K562 (cell line): Measurements from ENCODE around the gene DNMBP. TPM values are rescaled to one million over a fixed set of nuclear protein-coding genes. Genes with fewer than 3 reads are reported as not detected.

Experiments
- ATAC-seq: fragments of 200-7000 bp; cut with Tn5 transposase; 3 replicates; pipeline ENCODE4 v1.9.1; 2020; ENCODE audit warnings: moderate library complexity
- BruUV-seq: library from RNA; stranded (reverse); fragments of 400-500 nt; replicated peaks from 2 replicates; lab custom pipeline; 2021; lab: Mats Ljungman, UMichigan
- CTCF ChIA-PET: fragments of 300-600 bp; formaldehyde crosslinking; extraction: SDS; loops from one replicate; lab custom pipeline; 2021; ENCODE audit warnings: low intra/inter-chr PET ratio; lab: Yijun Ruan, JAX
- POLR2A ChIA-PET: fragments of 300-600, 350-650 bp; sonication (Branson Sonifier 250); formaldehyde crosslinking; extraction: SDS; loops from one replicate; lab custom pipeline; 2021; ENCODE audit warnings: antibody characterized with exemption, inconsistent platforms; lab: Yijun Ruan, JAX
- DNase-seq, 4 experiments: peaks; one replicate each; pipeline versions ENCODE4 v3.0.0 to v3.0.0-alpha.2; 2011 to 2018; ENCODE audit warnings: low spot score in 3 of 4, mixed read lengths in 3 of 4; ENCODE audit errors: extremely low read depth in 1 of 4
- FAIRE-seq: peaks from 2 replicates; lab custom pipeline; 2011; peaks lifted over from hg19 to GRCh38; lab: Jason Lieb, UNC
- H2AFZ ChIP-seq: 2 replicates; pipeline ENCODE4 v1.6.0; 2011; ENCODE audit warnings: low read depth, low read length, control low read depth, inconsistent platforms
- H3K27ac ChIP-seq: fragments of 200-600 bp; 3 replicates; pipeline ENCODE4 v1.8.0; 2011; ENCODE audit warnings: low read depth, mild to moderate bottlenecking, control low read depth, inconsistent platforms, low read length, moderate library complexity, mixed read lengths; ENCODE audit errors: extremely low read depth
- H3K27me3 ChIP-seq, 2 experiments: fragments of 300-600 bp in 1 of 2; 2 replicates in 1 of 2; 3 replicates in 1 of 2; pipeline versions ENCODE4 v1.6.0 to v1.8.0; 2011; ENCODE audit warnings: inconsistent platforms in 2 of 2, low read length in 2 of 2, mild to moderate bottlenecking in 1 of 2, mixed read lengths in 1 of 2, moderate library complexity in 1 of 2; ENCODE audit not compliant: control insufficient read depth in 2 of 2, insufficient read depth in 2 of 2
- H3K36me3 ChIP-seq: fragments of 300-600 bp; 3 replicates; pipeline ENCODE4 v1.8.0; 2011; ENCODE audit warnings: mild to moderate bottlenecking, low read length, inconsistent platforms; ENCODE audit not compliant: control insufficient read depth, insufficient read depth
- H3K4me1 ChIP-seq, 2 experiments: fragments of 200-600 bp in 1 of 2; replicated peaks in 1 of 2; 2 replicates in 1 of 2; 3 replicates in 1 of 2; pipeline versions ENCODE4 v1.5.1 to v1.8.0; 2011; ENCODE audit warnings: inconsistent platforms in 2 of 2, low read length in 2 of 2, mild to moderate bottlenecking in 1 of 2, mixed read lengths in 1 of 2, moderate library complexity in 1 of 2; ENCODE audit not compliant: control insufficient read depth in 2 of 2, insufficient read depth in 2 of 2
- H3K4me2 ChIP-seq: 2 replicates; pipeline ENCODE4 v1.6.1; 2011; ENCODE audit warnings: low read length, control low read depth, inconsistent platforms, mixed read lengths; ENCODE audit not compliant: insufficient read depth
- H3K4me3 ChIP-seq: fragments of 200-600 bp; sonication (generic), shearing (Covaris generic); 2 replicates; pipeline ENCODE4 v1.5.1; 2016; ENCODE audit warnings: control low read depth, inconsistent platforms
- H3K79me2 ChIP-seq: fragments of 200-600 bp; 3 replicates; pipeline ENCODE4 v1.8.0; 2011; ENCODE audit warnings: low read length, inconsistent platforms; ENCODE audit not compliant: control insufficient read depth, insufficient read depth
- H3K9ac ChIP-seq, 2 experiments: 2 replicates each; pipeline versions ENCODE4 v1.6.0 to v1.6.1; 2011; ENCODE audit warnings: low read depth in 2 of 2, low read length in 2 of 2, control low read depth in 1 of 2, inconsistent platforms in 1 of 2, mild to moderate bottlenecking in 1 of 2, mixed read lengths in 1 of 2; ENCODE audit not compliant: insufficient read depth in 1 of 2
- H3K9me1 ChIP-seq: one replicate; pipeline ENCODE4 v1.6.0; 2011; ENCODE audit warnings: inconsistent platforms, mild to moderate bottlenecking, low read length, moderate library complexity; ENCODE audit not compliant: control insufficient read depth, insufficient read depth
- H3K9me3 ChIP-seq: replicated peaks from 2 replicates; pipeline ENCODE4 v1.5.1; 2011; ENCODE audit warnings: low read depth, low read length, inconsistent platforms; ENCODE audit not compliant: control insufficient read depth, insufficient read depth
- H4K20me1 ChIP-seq: replicated peaks from 2 replicates; pipeline ENCODE4 v1.6.1; 2011; ENCODE audit warnings: low read length, inconsistent platforms, mixed read lengths; ENCODE audit not compliant: control insufficient read depth, insufficient read depth
- HOXB6 ChIP-seq: fragments of 250-450 bp; sonication (Bioruptor Pico); IDR thresholded peaks from 2 replicates; pipeline ENCODE4 v1.5.1; 2022; ENCODE audit warnings: mild to moderate bottlenecking, borderline replicate concordance
- SMAD2 ChIP-seq: fragments of 150-350 bp; IDR thresholded peaks from 2 replicates; pipeline ENCODE4 v1.6.1; 2014; ENCODE audit warnings: low read depth, mild to moderate bottlenecking, low read length
- WGBS: fragments of 100-300 bp; shearing (Covaris generic); methylation state at CpG from one replicate; pipeline ENCODE4 v1.1.6; 2016; ENCODE audit warnings: low coverage, mixed read lengths; ENCODE audit not compliant: insufficient coverage; ENCODE audit errors: missing lambda C conversion rate; 5-methylcytosine and 5-hydroxymethylcytosine counted together
- in situ Hi-C: fragments of 300-500 bp; cut with MboI; formaldehyde crosslinking; loops from 4 replicates; pipeline ENCODE4 v1.15.0; 2018; ENCODE audit warnings: inconsistent platforms, mixed read lengths
- intact Hi-C: fragments of 100-400 bp; cut with micrococcal nuclease; formaldehyde crosslinking; loops from 2 replicates; pipeline ENCODE4 v1.14.2; 2022
- polyA plus RNA-seq, 8 experiments: library from polyadenylated mRNA; depleted of rRNA in 4 of 8; stranded (reverse) in 5 of 8; unstranded in 3 of 8; fragments of >200 nt; fragmentation: Nextera tagmentation in 2 of 8; fragmentation: Illumina TruSeq in 1 of 8; extraction: Ambion mirVana in 2 of 8; extraction: Trizol in 1 of 8; gene quantifications; 2 replicates each; pipeline versions ENCODE4 v1.2.1 to v1.2.3, GENCODE V29; 2011 to 2014; ENCODE audit warnings: inconsistent platforms in 1 of 8, missing spikeins in 1 of 8
- total RNA-seq, 7 experiments: library from RNA; depleted of rRNA in 6 of 7; stranded (reverse); fragments of >200 nt in 6 of 7; fragmentation: Illumina TruSeq in 2 of 7; extraction: Trizol in 2 of 7; gene quantifications; 2 replicates each; pipeline versions ENCODE4 v1.2.1 to v1.2.3, GENCODE V29; 2011 to 2021; ENCODE audit warnings: low replicate concordance in 1 of 7
- TF ChIP-seq, protein P1 (sequence below), 3 experiments: fragments of 200-800 bp in 1 of 3; fragments of 250-450 bp in 1 of 3; fragments of 450-650 bp in 1 of 3; sonication (Bioruptor Pico) in 1 of 3; sonication (Bioruptor generic) in 1 of 3; formaldehyde crosslinking in 1 of 3; IDR thresholded peaks; 2 replicates each; pipeline versions ENCODE4 v1.6.1 to v1.8.0; 2016 to 2022; ENCODE audit warnings: mild to moderate bottlenecking in 2 of 3, missing genetic modification characterization in 2 of 3, missing compliant biosample characterization in 1 of 3, moderate library complexity in 1 of 3

DNMBP gene
- total and polyA plus RNA-seq, 9 of the 15 experiments (the other 6 are each of a cell fraction or from before 2014, with no cell fraction given) = 0.83 to 3.7 (median 2.2) TPM

- Histone ChIP-seq H3K36me3 (no peaks in the 10 kb centered on the region; the same call in 2 of the 3 replicates), H3K9me1 (no peaks in the 10 kb centered on the region), H3K9ac (no peak overlapping the region), H3K4me1 (no peaks in the 10 kb centered on the region), H3K27me3 (no peaks in the 10 kb centered on the region), H3K79me2 (no peaks in the 10 kb centered on the region)
- CTCF ChIA-PET = no interaction called here
- in situ Hi-C loops = no loop called here
- no TSS peak for BruUV-seq
- ATAC-seq = no peak
- TF ChIP-seq, protein P1, sequence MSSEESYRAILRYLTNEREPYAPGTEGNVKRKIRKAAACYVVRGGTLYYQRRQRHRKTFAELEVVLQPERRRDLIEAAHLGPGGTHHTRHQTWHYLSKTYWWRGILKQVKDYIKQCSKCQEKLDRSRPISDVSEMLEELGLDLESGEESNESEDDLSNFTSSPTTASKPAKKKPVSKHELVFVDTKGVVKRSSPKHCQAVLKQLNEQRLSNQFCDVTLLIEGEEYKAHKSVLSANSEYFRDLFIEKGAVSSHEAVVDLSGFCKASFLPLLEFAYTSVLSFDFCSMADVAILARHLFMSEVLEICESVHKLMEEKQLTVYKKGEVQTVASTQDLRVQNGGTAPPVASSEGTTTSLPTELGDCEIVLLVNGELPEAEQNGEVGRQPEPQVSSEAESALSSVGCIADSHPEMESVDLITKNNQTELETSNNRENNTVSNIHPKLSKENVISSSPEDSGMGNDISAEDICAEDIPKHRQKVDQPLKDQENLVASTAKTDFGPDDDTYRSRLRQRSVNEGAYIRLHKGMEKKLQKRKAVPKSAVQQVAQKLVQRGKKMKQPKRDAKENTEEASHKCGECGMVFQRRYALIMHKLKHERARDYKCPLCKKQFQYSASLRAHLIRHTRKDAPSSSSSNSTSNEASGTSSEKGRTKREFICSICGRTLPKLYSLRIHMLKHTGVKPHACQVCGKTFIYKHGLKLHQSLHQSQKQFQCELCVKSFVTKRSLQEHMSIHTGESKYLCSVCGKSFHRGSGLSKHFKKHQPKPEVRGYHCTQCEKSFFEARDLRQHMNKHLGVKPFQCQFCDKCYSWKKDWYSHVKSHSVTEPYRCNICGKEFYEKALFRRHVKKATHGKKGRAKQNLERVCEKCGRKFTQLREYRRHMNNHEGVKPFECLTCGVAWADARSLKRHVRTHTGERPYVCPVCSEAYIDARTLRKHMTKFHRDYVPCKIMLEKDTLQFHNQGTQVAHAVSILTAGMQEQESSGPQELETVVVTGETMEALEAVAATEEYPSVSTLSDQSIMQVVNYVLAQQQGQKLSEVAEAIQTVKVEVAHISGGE (CRISPR knock-in tag; IDR thresholded peaks at IDR 0.05) = no peak
- TF ChIP-seq SMAD2 (no peak), HOXB6 (CRISPR knock-in tag) (no peak)
- TF ChIP-seq, all 486 proteins: peak for 0
- WGBS = 65% methylated on average over 6 of the region's 6 CpGs
- Histone ChIP-seq H2AFZ (no peak overlapping the region), H3K9me3 (no peaks in the 10 kb centered on the region), H3K4me3 (no peak overlapping the region), H3K4me2 (no peak overlapping the region), H4K20me1 (no peaks in the 10 kb centered on the region), H3K27ac (no peak overlapping the region)
- POLR2A ChIA-PET = interaction anchor here (0.7 kb wide), 1 partner anchor 1539 kb away, joined by 3 read pairs; no protein-coding TSS in a partner anchor
- no peak for DNase-seq
- intact Hi-C loops = no loop called here
- no peak for FAIRE-seq
These were observed 94.3 kb downstream of the DNMBP start for GRCh38 chr10:99915414-99915813.
